SK-MEL-5 (cell line): ENCODE measurements around the gene MED16. TPM values are rescaled to one million over a fixed set of nuclear protein-coding genes. Genes with fewer than 3 reads are reported as not detected.
"Not testable (repeated sequence)": the region's sequence is repeated elsewhere in the genome, so short reads cannot be mapped to it uniquely, and the experiment has no call there.

Source experiments
- DNase-seq: peaks from one replicate; pipeline ENCODE4 v3.0.0-alpha.2; 2016; ENCODE audit warnings: low read depth, low spot score
- in situ Hi-C: cut with HindIII; loops from 2 replicates; pipeline ENCODE4 v1.10.0; 2016; ENCODE audit warnings: low sequenced_read_pairs, high pct_unique_total_duplicates, low pct_unique_long_range_greater_than_20kb
- total RNA-seq: library from RNA; depleted of rRNA; stranded (reverse); fragments of >200 nt; shearing (Covaris generic); gene quantifications from 2 replicates; pipeline ENCODE4 v1.2.3, GENCODE V29; 2014

MED16 gene
- total RNA-seq, 1 experiment from 2014 or later: 3.9 TPM

DNA sequence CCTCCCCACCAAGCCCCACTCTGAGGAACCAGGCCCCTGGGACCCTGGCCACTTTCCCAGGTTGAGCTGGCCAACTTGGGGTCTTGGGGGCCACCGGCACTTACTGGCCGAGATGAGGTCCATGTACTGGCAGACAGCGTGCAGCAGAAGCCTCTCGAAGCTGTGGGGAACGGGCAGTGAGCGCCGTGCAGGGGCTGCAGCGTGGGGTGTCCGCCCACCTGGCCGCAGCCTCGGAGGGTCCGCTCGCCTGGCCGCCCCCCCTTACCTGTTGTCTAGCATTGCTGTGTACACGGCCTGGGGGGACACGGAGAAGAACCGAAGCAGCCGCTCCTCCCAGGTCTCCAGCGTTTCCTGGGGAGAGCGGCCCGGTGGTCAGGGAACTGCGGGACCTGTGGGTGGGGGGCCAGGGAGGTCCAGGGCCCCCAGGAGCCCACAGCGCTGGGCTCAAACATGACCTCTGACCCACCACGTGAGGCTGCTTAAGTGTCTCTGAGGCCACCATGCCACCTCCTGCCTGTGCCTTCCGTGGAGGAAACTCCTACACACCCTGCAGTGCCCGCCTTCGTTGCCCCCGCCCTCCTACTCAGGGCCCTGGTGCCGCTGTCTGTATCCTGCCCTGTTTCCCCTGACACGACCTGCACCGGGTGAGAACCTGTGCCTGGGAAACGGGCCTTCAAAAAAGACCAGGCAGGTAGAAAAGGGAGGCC is 6.5 kb upstream of the MED16 start:
- no peak for DNase-seq
- in situ Hi-C loops: no loop called here

- in situ Hi-C loops: no loop called here
- DNase-seq: no peak
These were observed 5.7 kb upstream of the MED16 start for GRCh38 chr19:898663-899062.

DNA sequence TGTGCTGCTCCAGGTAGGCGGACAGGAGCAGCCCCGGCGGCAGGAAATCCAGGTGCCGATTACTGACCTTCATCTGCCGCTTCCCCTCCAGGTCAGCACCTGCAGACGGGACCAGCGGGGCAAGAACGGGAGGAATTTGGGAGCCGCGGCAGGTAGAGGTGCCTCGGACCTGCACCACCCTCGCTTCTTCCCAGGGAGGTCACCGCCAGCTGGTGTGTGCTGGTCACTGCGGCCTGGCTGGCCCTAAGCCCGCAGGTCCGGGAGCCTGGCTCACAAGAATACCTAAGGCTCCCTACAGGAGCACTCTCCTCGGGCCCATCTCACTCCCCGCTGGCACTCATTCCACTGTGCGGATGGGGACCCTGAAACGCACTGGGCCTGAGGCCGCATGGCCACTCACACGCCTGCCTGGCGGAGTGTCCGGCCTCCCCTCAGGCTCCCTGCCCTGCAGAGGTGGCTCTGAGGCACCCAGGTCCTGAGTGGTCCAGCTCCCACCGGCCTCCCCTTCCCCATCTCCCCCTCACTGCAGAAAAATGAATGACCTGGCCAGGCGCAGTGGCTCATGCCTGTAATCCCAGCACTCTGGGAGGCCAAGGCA is 4.6 kb upstream of the MED16 start:
- in situ Hi-C loops: no loop called here
- no peak for DNase-seq

- DNase-seq: no peak
- in situ Hi-C loops: no loop called here
These were observed 4.0 kb upstream of the MED16 start for GRCh38 chr19:896999-897398.

DNA sequence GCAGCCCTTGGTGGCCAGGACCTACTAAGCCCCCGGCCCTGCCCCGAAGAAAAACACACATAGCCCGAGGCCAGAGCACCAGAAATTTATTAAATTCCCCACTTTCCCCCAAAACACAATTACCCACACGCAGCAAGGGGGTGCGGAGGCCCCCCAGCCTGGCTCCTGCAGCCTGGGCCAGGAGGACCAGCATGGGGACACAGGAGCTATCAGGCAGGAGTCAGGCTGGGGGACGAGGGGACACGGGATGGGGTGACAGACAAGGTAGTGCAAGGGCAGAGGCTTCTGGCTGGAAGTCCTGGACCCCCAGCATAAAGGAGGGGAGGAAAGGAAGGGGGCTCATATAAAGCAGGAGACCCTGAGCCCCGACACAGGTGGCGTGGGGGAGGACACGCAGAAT is 3.4 kb upstream of the MED16 start:
- in situ Hi-C loops: no loop called here
- DNase-seq: no peak

- DNase-seq: no peak
- in situ Hi-C loops: no loop called here
These were observed 619 bp downstream of the MED16 start for GRCh38 chr19:892243-892893.

- DNase-seq, in situ Hi-C loops: not testable (repeated sequence)
These were observed 1.4 kb downstream of the MED16 start for GRCh38 chr19:891421-892200.

- in situ Hi-C loops: no loop called here
These were observed 2.2 kb downstream of the MED16 start for GRCh38 chr19:890831-891230.

DNA sequence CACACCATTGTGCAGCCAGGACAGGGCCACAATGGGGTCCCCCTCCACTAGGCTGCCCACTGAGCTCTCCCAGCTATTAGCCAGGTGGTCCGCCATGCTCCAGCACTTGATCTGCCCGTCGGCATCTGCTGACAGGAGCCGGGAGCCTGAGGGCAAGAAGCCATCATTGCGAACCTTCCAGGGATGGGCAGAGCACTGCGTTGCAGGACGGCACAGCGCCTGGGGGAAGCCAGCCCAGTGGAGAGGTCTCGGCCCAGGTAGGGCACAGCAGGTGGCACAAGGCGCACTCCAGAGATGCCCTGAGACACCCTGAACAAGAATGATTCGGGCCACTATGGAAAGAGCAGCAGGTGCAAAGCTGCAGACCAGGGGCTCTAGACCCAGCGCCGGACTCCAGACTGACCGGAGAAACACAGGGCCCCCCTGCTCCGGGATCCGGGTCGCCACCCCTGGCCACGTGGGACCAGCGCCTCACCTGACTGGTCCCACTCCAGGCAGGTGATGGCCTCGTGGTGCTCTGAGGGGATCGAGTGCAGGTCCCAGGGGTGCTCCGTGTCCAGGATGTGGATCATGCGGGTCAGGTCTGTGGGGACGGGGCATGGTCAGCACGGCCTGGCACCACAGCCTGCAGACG is 3.2 kb downstream of the MED16 start:
- in situ Hi-C loops: no loop called here
- no peak for DNase-seq

More at GRCh38 chr19:890831-891230, 2.2 kb downstream of the MED16 start:
- no peak for DNase-seq

GRCh38 chr19:888581-889385 is 4.2 kb downstream of the MED16 start:
- in situ Hi-C loops: no loop called here
- DNase-seq: no peak

DNA sequence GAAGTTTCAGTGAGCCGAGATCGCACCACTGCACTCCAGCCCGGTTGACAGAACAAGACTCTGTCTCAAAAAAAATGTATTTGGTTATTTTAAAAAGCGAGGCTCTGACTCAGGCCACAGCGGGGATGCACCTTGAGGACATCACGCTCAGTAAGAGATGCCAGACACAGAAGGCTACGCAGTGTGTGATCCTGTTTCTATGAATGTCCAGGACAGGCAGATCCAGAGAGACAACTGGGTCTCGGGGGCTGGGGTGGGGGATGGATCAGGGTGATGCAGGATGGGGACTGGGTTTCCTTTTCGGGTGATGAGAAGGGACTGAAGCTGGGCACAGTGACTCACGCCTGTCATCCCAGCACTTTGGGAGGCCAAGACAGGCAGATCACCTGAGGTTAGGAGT is 5.4 kb downstream of the MED16 start:
- DNase-seq: no peak
- in situ Hi-C loops: no loop called here

DNA sequence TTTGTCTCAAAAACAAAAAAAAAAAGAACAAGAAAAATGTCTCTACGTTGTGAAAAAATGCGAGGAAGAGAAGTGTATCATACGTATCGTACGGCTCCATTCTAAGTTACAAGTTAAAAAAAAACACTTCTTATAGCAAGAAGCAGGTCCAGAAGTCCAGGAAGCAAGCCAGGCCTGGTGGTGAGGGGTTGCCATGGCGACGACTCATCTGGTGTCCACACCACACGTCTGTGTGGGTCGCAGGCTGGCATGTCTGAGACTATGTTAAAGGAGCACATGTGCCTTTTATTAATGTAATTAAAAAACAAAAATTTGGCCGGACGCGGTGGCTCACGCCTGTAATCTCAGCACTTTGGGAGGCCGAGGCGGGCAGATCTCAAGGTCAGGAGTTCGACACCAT is 5.9 kb downstream of the MED16 start:
- in situ Hi-C loops: no loop called here
- no peak for DNase-seq

DNA sequence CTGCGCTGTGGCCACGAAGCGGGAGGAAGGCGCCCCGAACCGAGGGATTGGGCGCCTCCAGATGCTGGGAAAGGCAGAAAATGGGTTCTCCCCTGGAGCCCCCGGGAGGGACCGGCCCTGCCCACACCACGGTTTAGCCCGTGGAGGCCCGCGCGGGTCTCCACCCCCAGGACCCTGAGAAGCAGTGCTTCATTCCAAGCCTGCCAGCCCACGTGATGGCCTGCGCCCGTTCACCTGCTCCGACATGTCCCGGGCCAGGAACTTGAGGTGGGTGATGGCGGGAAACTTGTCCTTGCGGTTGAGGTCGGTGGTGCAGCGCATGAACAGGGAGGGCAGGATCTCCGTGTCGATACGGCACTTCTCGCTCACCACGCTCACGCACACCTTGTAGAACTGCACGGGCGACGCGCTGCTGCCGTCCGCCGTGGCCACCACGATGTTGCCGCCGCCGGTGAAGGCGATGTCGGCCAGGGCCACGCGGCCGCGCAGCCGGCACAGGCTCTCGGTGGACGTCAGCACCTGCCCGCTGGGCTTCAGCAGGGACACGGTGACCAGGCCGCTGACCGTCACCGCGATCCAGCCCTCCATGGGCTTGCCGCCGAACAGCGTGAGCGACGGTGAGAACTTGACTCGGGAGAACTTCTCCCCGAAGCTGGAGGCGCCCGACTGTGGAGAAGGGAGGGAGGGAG is 7.3 kb downstream of the MED16 start:
- in situ Hi-C loops: no loop called here

DNA sequence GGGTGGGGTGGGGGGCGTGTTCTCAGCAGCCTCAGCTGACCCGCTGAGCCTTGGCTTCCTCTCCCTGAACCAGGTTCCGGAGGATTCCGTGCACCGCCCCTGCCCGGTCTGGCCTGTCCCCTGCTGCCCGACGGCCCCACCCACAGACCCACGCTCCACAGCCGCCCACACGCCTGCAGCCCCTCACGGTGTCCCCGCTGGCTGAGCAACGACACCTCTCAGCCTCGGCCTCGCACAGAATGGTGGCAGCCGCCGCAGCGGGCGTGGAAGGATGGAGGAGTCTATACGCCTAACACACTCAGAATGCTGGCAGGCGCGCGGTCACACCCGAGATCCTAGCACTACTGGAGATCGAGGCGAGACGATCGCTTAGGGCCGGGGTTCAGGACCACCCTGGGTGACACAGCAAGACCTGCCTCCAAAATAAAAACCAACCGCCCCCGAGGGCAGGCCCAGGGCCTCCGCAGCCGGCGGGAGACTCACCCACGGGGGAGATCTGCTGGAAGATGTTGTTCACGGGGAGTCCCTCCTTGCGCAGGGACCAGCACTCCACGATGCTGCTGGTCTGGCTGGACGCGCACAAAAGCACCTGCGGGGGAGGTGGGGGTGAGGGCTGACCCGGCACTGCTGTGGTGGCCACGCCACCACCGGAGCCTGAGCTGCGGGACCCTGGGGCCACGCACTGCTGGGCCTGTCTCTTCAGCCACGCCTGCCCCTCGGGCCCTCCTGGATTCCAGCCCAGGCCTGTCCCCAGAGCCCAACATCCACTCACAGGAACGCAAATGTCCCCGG is 8.4 kb downstream of the MED16 start:
- DNase-seq: no peak
- in situ Hi-C loops: no loop called here

More for the DNA sequence above, 7.3 kb downstream of the MED16 start:
- no peak for DNase-seq

DNA sequence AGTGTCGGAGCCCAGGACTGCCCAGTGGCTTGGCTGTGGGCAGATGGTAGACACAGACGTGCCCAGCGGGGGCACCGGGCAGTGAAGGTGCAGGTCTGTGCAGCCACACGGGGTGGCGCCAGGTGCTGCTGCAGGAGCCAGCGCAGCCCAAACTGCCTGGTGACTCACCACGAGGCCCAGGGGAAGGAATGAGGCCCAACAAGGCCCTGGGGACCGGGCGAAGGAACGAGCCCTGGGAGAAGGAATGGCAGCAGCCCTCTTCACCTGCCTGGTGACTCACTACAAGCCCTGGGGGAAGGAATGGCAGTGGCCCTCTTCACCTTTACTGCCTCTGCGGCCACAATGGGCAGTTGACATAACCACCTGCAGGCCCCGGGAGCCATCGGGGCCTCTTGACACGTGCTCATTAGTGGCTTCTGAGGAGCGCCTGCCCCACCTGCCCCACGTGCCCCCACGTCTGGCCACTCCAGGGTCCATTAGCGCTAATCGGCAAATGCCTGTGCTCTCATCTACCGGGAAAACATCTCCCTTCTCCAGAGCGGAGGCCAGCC is 9.3 kb downstream of the MED16 start:
- in situ Hi-C loops: no loop called here
- DNase-seq: no peak
